ENCODE data around the gene TRPV6. TPM values are rescaled to one million over a fixed set of nuclear protein-coding genes. Genes with fewer than 3 reads are reported as not detected.

The TRPV6 gene
- total and polyA plus RNA-seq, 2 of the 4 experiments (the other 2 are of a cell fraction): 0.03 TPM; not detected in 1

Other genes with a start within 250 kb of the TRPV6 start
- gene PRSS1, start 136.3 kb downstream of the TRPV6 start, total RNA-seq (2012; rRNA removed): not detected in 2 replicates
- not detected in 2 replicates for gene PRSS1, start 136.3 kb downstream of the TRPV6 start, polyA plus RNA-seq (2012; rRNA removed)
- not detected in 2 replicates for gene PRSS2, start 114.8 kb downstream of the TRPV6 start, total RNA-seq (2012; rRNA removed)
- not detected in 2 replicates for gene PRSS2, start 114.8 kb downstream of the TRPV6 start, polyA plus RNA-seq (2012; rRNA removed)
- gene EPHB6, start 30.7 kb downstream of the TRPV6 start, total RNA-seq (2012; rRNA removed): under 0.01 TPM in 2 replicates
- gene EPHB6, start 30.7 kb downstream of the TRPV6 start, polyA plus RNA-seq (2012; rRNA removed): 0.60 and 0.75 TPM in 2 replicates
- gene TRPV5, start 48.0 kb upstream of the TRPV6 start, total RNA-seq (2012; rRNA removed): not detected in 2 replicates
- gene TRPV5, start 48.0 kb upstream of the TRPV6 start, polyA plus RNA-seq (2012; rRNA removed): not detected in 2 replicates
- gene LLCFC1, start 53.7 kb upstream of the TRPV6 start, total RNA-seq (2012; rRNA removed): not detected in 2 replicates
- not detected in 2 replicates for gene LLCFC1, start 53.7 kb upstream of the TRPV6 start, polyA plus RNA-seq (2012; rRNA removed)
- gene KEL, start 76.6 kb upstream of the TRPV6 start, total RNA-seq (2012; rRNA removed): not detected in 2 replicates
- gene KEL, start 76.6 kb upstream of the TRPV6 start, polyA plus RNA-seq (2012; rRNA removed): 0.03 and 0.07 TPM in 2 replicates
- not detected in 2 replicates for gene OR9A2, start 141.4 kb upstream of the TRPV6 start, total RNA-seq (2012; rRNA removed)
- gene OR9A2, start 141.4 kb upstream of the TRPV6 start, polyA plus RNA-seq (2012; rRNA removed): not detected in 2 replicates
- gene OR6V1, start 166.6 kb upstream of the TRPV6 start, total RNA-seq (2012; rRNA removed): not detected in 2 replicates
- not detected in 2 replicates for gene OR6V1, start 166.6 kb upstream of the TRPV6 start, polyA plus RNA-seq (2012; rRNA removed)
- not detected in 2 replicates for gene PIP, start 246.3 kb upstream of the TRPV6 start, total RNA-seq (2012; rRNA removed)
- not detected in 2 replicates for gene PIP, start 246.3 kb upstream of the TRPV6 start, polyA plus RNA-seq (2012; rRNA removed)